Neural progenitor cell (in vitro differentiated cells): ENCODE results near the gene KDELR3. TPM values are rescaled to one million over a fixed set of nuclear protein-coding genes. Genes with fewer than 3 reads are reported as not detected.

Source experiments
- DNase-seq: peaks from one replicate; pipeline ENCODE4 v3.0.0-alpha.2; 2016; ENCODE audit warnings: low spot score
- H2AFZ ChIP-seq: fragments of 200-600 bp; sonication (generic); replicated peaks from 2 replicates; pipeline ENCODE4 v1.6.1; 2016; ENCODE audit warnings: antibody characterized with exemption
- H3F3A ChIP-seq: fragments of 200-600 bp; sonication (generic); 2 replicates; pipeline ENCODE4 v1.6.1; 2016; ENCODE audit warnings: antibody characterized with exemption, low read depth
- H3K27ac ChIP-seq: fragments of 200-600 bp; sonication (generic); 2 replicates; pipeline ENCODE4 v1.5.1; 2016; ENCODE audit warnings: mild to moderate bottlenecking
- H3K27me3 ChIP-seq: fragments of 200-600 bp; sonication (generic); 2 replicates; pipeline ENCODE4 v1.6.1; 2016; ENCODE audit warnings: mild to moderate bottlenecking, moderate library complexity
- H3K36me3 ChIP-seq: fragments of 200-600 bp; sonication (generic); 2 replicates; pipeline ENCODE4 v1.5.1; 2016
- H3K4me1 ChIP-seq: fragments of 200-600 bp; sonication (generic); 2 replicates; pipeline ENCODE4 v1.6.1; 2016; ENCODE audit warnings: mixed run types
- H3K4me2 ChIP-seq: fragments of 200-600 bp; sonication (generic); 2 replicates; pipeline ENCODE4 v1.6.1; 2016
- H3K4me3 ChIP-seq: fragments of 200-600 bp; sonication (generic); 2 replicates; pipeline ENCODE4 v1.5.1; 2016
- H3K79me2 ChIP-seq: fragments of 200-600 bp; sonication (generic); 2 replicates; pipeline ENCODE4 v1.6.1; 2016; ENCODE audit warnings: low read depth
- H3K9ac ChIP-seq: fragments of 200-600 bp; sonication (generic); 2 replicates; pipeline ENCODE4 v1.6.1; 2016
- H3K9me3 ChIP-seq: fragments of 200-600 bp; sonication (generic); 2 replicates; pipeline ENCODE4 v1.5.1; 2016; ENCODE audit warnings: low read depth
- H4K20me1 ChIP-seq: fragments of 200-600 bp; sonication (generic); 2 replicates; pipeline ENCODE4 v1.6.1; 2016; ENCODE audit warnings: low read depth
- H3K27ac Mint-ChIP-seq: 3 replicates; pipeline ENCODE4 v1.8.0; 2021; ENCODE audit warnings: mixed read lengths
- H3K27me3 Mint-ChIP-seq: 2 replicates; pipeline ENCODE4 v1.8.0; 2022; ENCODE audit warnings: low read depth, mild to moderate bottlenecking, inconsistent platforms, moderate library complexity, mixed read lengths; ENCODE audit not compliant: insufficient read depth
- H3K36me3 Mint-ChIP-seq: 3 replicates; pipeline ENCODE4 v1.8.0; 2021; ENCODE audit warnings: mixed read lengths
- H3K4me1 Mint-ChIP-seq: 3 replicates; pipeline ENCODE4 v1.8.0; 2021; ENCODE audit warnings: mixed read lengths
- H3K4me3 Mint-ChIP-seq: 3 replicates; pipeline ENCODE4 v1.8.0; 2021; ENCODE audit warnings: mild to moderate bottlenecking, moderate library complexity, mixed read lengths
- H3K9me3 Mint-ChIP-seq: 3 replicates; pipeline ENCODE4 v1.8.0; 2020; ENCODE audit warnings: mixed read lengths
- CTCF ChIP-seq: fragments of 200-600 bp; sonication (generic); IDR thresholded peaks from 2 replicates; pipeline ENCODE4 v1.5.1; 2017; ENCODE audit warnings: antibody characterized with exemption, mild to moderate bottlenecking
- EZH2 ChIP-seq: fragments of 200-600 bp; sonication (generic); IDR thresholded peaks from 2 replicates; pipeline ENCODE4 v1.6.1; 2017; ENCODE audit warnings: antibody characterized with exemption, mild to moderate bottlenecking, moderate library complexity
- EZH2phosphoT487 ChIP-seq: fragments of 200-600 bp; sonication (generic); IDR thresholded peaks from 2 replicates; pipeline ENCODE4 v1.6.1; 2017; ENCODE audit warnings: antibody characterized with exemption
- total RNA-seq: library from RNA; depleted of rRNA; stranded (reverse); fragments of >200 nt; gene quantifications from 2 replicates; pipeline ENCODE4 v1.2.3, GENCODE V29; 2015; ENCODE audit warnings: low replicate concordance

KDELR3 gene
- total RNA-seq, 1 donor from 2014 or later: 3.4 TPM

- Histone ChIP-seq H3K4me3 (peak within 1 kb of the TSS; percentile 92), H3K79me2 (no peaks in the 10 kb centered on the region), H3K9ac (no peak within 1 kb of the TSS), H3K4me2 (peak within 1 kb of the TSS; percentile 88), H3K9me3 (no peaks in the 10 kb centered on the region), H3K36me3 (no peaks in the 10 kb centered on the region), H3K4me1 (peaks cover 27% of the 10 kb centered on the region), H4K20me1 (peaks cover 17% of the 10 kb centered on the region), H2AFZ (peak within 1 kb of the TSS; percentile 99), H3K27me3 (peaks cover 88% of the 10 kb centered on the region), H3K27ac (no peak within 1 kb of the TSS), H3F3A (peaks cover 18% of the 10 kb centered on the region)
- no peaks in the 10 kb centered on the region for H3K36me3 Mint-ChIP-seq
- peak within 1 kb of the TSS; percentile 89 for H3K4me3 Mint-ChIP-seq
- no peak for DNase-seq
- no peaks in the 10 kb centered on the region for H3K9me3 Mint-ChIP-seq
- H3K27me3 Mint-ChIP-seq: peaks cover 25% of the 10 kb centered on the region
- no peak for TF ChIP-seq CTCF
- peak; percentile 43 for TF ChIP-seq EZH2
- no peak for TF ChIP-seq EZH2phosphoT487
- H3K27ac Mint-ChIP-seq: no peak within 1 kb of the TSS
- H3K4me1 Mint-ChIP-seq: peaks cover 57% of the 10 kb centered on the region
Measured at GRCh38 chr22:38455076-38455529, 12.8 kb upstream of the KDELR3 start, which contains the start of gene KCNJ4. KCNJ4 (minus strand) TSS chr22:38455199; CDS start chr22:38428132, 27,067 bp downstream.

GRCh38 chr22:38455530-38456271 lies 12.2 kb upstream of the KDELR3 start:
- no peaks in the 10 kb centered on the region for H3K9me3 ChIP-seq
- no peak overlapping the region for H3K27ac ChIP-seq
- H3K36me3 Mint-ChIP-seq: no peaks in the 10 kb centered on the region
- peak; percentile 82 for DNase-seq
- no peak overlapping the region for H3K27ac Mint-ChIP-seq
- H3K4me2 ChIP-seq: peak overlapping the region; percentile 88
- H3K27me3 Mint-ChIP-seq: peaks cover 30% of the 10 kb centered on the region
- peaks cover 23% of the 10 kb centered on the region for H3F3A ChIP-seq
- H3K4me3 Mint-ChIP-seq: peak overlapping the region; percentile 86
- H3K4me1 Mint-ChIP-seq: peaks cover 58% of the 10 kb centered on the region
- peaks cover 27% of the 10 kb centered on the region for H3K4me1 ChIP-seq
- H3K27me3 ChIP-seq: peaks cover 93% of the 10 kb centered on the region
- H3K9ac ChIP-seq: no peak overlapping the region
- no peaks in the 10 kb centered on the region for H3K9me3 Mint-ChIP-seq
- peak; percentile 30 for TF ChIP-seq EZH2phosphoT487
- TF ChIP-seq EZH2: peak; percentile 50
- TF ChIP-seq CTCF: no peak
- H3K79me2 ChIP-seq: no peaks in the 10 kb centered on the region
- H2AFZ ChIP-seq: peak overlapping the region; percentile 99
- peaks cover 17% of the 10 kb centered on the region for H4K20me1 ChIP-seq
- no peaks in the 10 kb centered on the region for H3K36me3 ChIP-seq
- peak overlapping the region; percentile 92 for H3K4me3 ChIP-seq

- Mint-ChIP-seq H3K4me3 (peak overlapping the region; percentile 86), H3K9me3 (no peaks in the 10 kb centered on the region), H3K36me3 (no peaks in the 10 kb centered on the region), H3K27me3 (peaks cover 35% of the 10 kb centered on the region), H3K4me1 (peaks cover 58% of the 10 kb centered on the region), H3K27ac (no peak overlapping the region)
- Histone ChIP-seq H3K27me3 (peaks cover 99% of the 10 kb centered on the region), H4K20me1 (peaks cover 17% of the 10 kb centered on the region), H2AFZ (no peak overlapping the region), H3K36me3 (no peaks in the 10 kb centered on the region), H3K4me1 (peaks cover 25% of the 10 kb centered on the region), H3K27ac (no peak overlapping the region), H3K4me2 (peak overlapping the region; percentile 88), H3K79me2 (no peaks in the 10 kb centered on the region), H3K9ac (no peak overlapping the region), H3F3A (peaks cover 29% of the 10 kb centered on the region), H3K4me3 (peak overlapping the region; percentile 92), H3K9me3 (no peaks in the 10 kb centered on the region)
- no peak for DNase-seq
- no peak for TF ChIP-seq CTCF
- TF ChIP-seq EZH2: no peak
- no peak for TF ChIP-seq EZH2phosphoT487
Measured at GRCh38 chr22:38456272-38456835, 11.5 kb upstream of the KDELR3 start.
